Right lobe of liver (tissue), 4 donors: ENCODE measurements around the gene XCL1.

Experiments used
- POLR2A ChIP-seq: fragments of 450-650 bp; IDR thresholded peaks from one replicate; pipeline ENCODE4 v1.6.1; 2017; ENCODE audit warnings: antibody characterized with exemption, mild to moderate bottlenecking
- TF ChIP-seq, protein P1 (sequence below), 4 donors: fragments of 200-600 bp in 3 of 4; fragments of 450-650 bp in 1 of 4; IDR thresholded peaks; one replicate each; pipeline versions ENCODE4 v1.5.1 to v1.8.0; 2016 to 2022; ENCODE audit warnings: antibody characterized with exemption in 4 of 4, mild to moderate bottlenecking in 2 of 4
- donor health status: DM: no; HTN: no; CAD: no.
- donor health status: DM: no; HTN: no; CAD: no.
- donor health status: DM: no; HTN: yes; CAD: no.

DNA sequence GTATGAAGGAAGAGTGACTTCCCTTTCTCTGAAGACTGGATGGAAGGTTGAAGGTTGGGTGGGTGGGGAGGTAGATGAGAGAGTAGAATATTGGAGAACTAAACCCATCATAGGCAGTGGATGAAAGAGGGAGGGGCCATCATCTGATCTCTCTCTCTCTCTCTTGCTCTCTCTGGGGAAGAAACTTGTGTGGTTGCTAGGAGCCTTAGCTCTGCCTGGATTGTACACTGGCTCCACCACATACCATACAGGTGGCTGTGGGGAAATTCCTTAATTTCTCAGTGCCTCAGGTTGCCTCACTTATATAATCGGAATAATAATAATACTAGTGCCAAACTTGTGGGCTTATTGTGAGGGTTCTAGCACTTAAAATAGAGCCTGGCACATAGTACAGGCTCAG, 9.5 kb downstream of the XCL1 start:
- TF ChIP-seq, protein P1, sequence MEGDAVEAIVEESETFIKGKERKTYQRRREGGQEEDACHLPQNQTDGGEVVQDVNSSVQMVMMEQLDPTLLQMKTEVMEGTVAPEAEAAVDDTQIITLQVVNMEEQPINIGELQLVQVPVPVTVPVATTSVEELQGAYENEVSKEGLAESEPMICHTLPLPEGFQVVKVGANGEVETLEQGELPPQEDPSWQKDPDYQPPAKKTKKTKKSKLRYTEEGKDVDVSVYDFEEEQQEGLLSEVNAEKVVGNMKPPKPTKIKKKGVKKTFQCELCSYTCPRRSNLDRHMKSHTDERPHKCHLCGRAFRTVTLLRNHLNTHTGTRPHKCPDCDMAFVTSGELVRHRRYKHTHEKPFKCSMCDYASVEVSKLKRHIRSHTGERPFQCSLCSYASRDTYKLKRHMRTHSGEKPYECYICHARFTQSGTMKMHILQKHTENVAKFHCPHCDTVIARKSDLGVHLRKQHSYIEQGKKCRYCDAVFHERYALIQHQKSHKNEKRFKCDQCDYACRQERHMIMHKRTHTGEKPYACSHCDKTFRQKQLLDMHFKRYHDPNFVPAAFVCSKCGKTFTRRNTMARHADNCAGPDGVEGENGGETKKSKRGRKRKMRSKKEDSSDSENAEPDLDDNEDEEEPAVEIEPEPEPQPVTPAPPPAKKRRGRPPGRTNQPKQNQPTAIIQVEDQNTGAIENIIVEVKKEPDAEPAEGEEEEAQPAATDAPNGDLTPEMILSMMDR (IDR thresholded peaks at IDR 0.05), result no peak
- no peak for TF ChIP-seq POLR2A
